HG03378 (cell line): ENCODE measurements around the gene PTPRO.

Source experiments
- ATAC-seq: cut with Tn5 transposase; IDR thresholded peaks from one replicate; pipeline ENCODE4 v1.9.1; 2021; ENCODE audit warnings: mild to moderate bottlenecking, moderate library complexity; ENCODE audit not compliant: unreplicated experiment

PTPRO gene

GRCh38 chr12:15322164-15323061 is at the start of gene PTPRO:
TSS of gene PTPRO (plus strand) at chr12:15322508.
- no peak for ATAC-seq

- no peak for ATAC-seq
Measured at GRCh38 chr12:15273896-15274295, 48.4 kb upstream of the PTPRO start.

GRCh38 chr12:15274561-15274967 is 47.7 kb upstream of the PTPRO start:
- no peak for ATAC-seq

- ATAC-seq = no peak
Measured at GRCh38 chr12:15276088-15276698, 46.1 kb upstream of the PTPRO start.

- ATAC-seq = peak; percentile 96
Measured at GRCh38 chr12:15278816-15279658, 43.3 kb upstream of the PTPRO start.

GRCh38 chr12:15280930-15281329 is 41.4 kb upstream of the PTPRO start:
- no peak for ATAC-seq

GRCh38 chr12:15289192-15289591 is 33.1 kb upstream of the PTPRO start:
- ATAC-seq = no peak

- no peak for ATAC-seq
Measured at GRCh38 chr12:15293731-15294130, 28.6 kb upstream of the PTPRO start.

GRCh38 chr12:15299947-15300346 is 22.4 kb upstream of the PTPRO start:
- ATAC-seq = no peak

GRCh38 chr12:15304296-15304695 is 18.0 kb upstream of the PTPRO start:
- no peak for ATAC-seq

- no peak for ATAC-seq
Measured at GRCh38 chr12:15306605-15307004, 15.7 kb upstream of the PTPRO start.

GRCh38 chr12:15307079-15307478 is 15.2 kb upstream of the PTPRO start:
- ATAC-seq = no peak

GRCh38 chr12:15318841-15319240 is 3.5 kb upstream of the PTPRO start:
- ATAC-seq = no peak

GRCh38 chr12:15320881-15321280 is 1.4 kb upstream of the PTPRO start:
- ATAC-seq = no peak

GRCh38 chr12:15323480-15323879 is 1.2 kb downstream of the PTPRO start:
- no peak for ATAC-seq

GRCh38 chr12:15329891-15330290 is 7.6 kb downstream of the PTPRO start:
- ATAC-seq = no peak

- ATAC-seq = no peak
Measured at GRCh38 chr12:15334225-15334624, 11.9 kb downstream of the PTPRO start.

GRCh38 chr12:15335959-15336358 is 13.7 kb downstream of the PTPRO start:
- ATAC-seq = no peak

- no peak for ATAC-seq
Measured at GRCh38 chr12:15336768-15337553, 14.7 kb downstream of the PTPRO start.

- ATAC-seq = no peak
Measured at GRCh38 chr12:15341371-15341770, 19.1 kb downstream of the PTPRO start.

GRCh38 chr12:15344561-15344960 is 22.3 kb downstream of the PTPRO start:
- ATAC-seq = no peak
